H9 (cell line): ENCODE results near the gene DDX18. TPM values are rescaled to one million over a fixed set of nuclear protein-coding genes. Genes with fewer than 3 reads are reported as not detected.
A peak's percentile ranks its signal among the peaks of the same experiment; 100 is the strongest.

Experiments
- DNase-seq: peaks from one replicate; pipeline ENCODE4 v3.0.0-alpha.2; 2017
- H2AFZ ChIP-seq: one replicate; pipeline ENCODE4 v1.6.1; 2013; ENCODE audit warnings: mild to moderate bottlenecking, low read length, control low read depth, moderate library complexity
- H2AK5ac ChIP-seq: 2 replicates; pipeline ENCODE4 v1.6.1; 2013; ENCODE audit warnings: low read length, control low read depth, mixed read lengths; ENCODE audit not compliant: insufficient read length
- H2BK120ac ChIP-seq: one replicate; pipeline ENCODE4 v1.6.1; 2013; ENCODE audit warnings: low read depth, mild to moderate bottlenecking, low read length, control low read depth, inconsistent platforms; ENCODE audit not compliant: poor library complexity, severe bottlenecking
- H2BK12ac ChIP-seq: 2 replicates; pipeline ENCODE4 v1.6.1; 2013; ENCODE audit warnings: low read length, control low read depth, mixed read lengths, low read depth; ENCODE audit not compliant: insufficient read length
- H2BK15ac ChIP-seq: 2 replicates; pipeline ENCODE4 v1.6.1; 2013; ENCODE audit warnings: low read depth, low read length, control low read depth
- H2BK20ac ChIP-seq: one replicate; pipeline ENCODE4 v1.6.1; 2013; ENCODE audit warnings: low read depth, mild to moderate bottlenecking, low read length, control low read depth, inconsistent platforms; ENCODE audit not compliant: poor library complexity, severe bottlenecking
- H2BK5ac ChIP-seq: 2 replicates; pipeline ENCODE4 v1.6.1; 2013; ENCODE audit warnings: low read length, control low read depth, mixed read lengths; ENCODE audit not compliant: insufficient read length
- H3K14ac ChIP-seq: 2 replicates; pipeline ENCODE4 v1.6.1; 2013; ENCODE audit warnings: low read length, control low read depth; ENCODE audit not compliant: insufficient read depth
- H3K18ac ChIP-seq: 2 replicates; pipeline ENCODE4 v1.6.1; 2013; ENCODE audit warnings: low read depth, mild to moderate bottlenecking, mixed read lengths, low read length, control low read depth; ENCODE audit not compliant: insufficient read length
- H3K23ac ChIP-seq: 2 replicates; pipeline ENCODE4 v1.6.1; 2013; ENCODE audit warnings: low read length, control low read depth, mixed read lengths, low read depth; ENCODE audit not compliant: insufficient read length
- H3K23me2 ChIP-seq: 2 replicates; pipeline ENCODE4 v1.6.1; 2013; ENCODE audit warnings: low read depth, mild to moderate bottlenecking, mixed read lengths, low read length, control low read depth; ENCODE audit not compliant: insufficient read length, poor library complexity, severe bottlenecking
- H3K27ac ChIP-seq: 2 replicates; pipeline ENCODE4 v1.5.1; 2013; ENCODE audit warnings: low read length, control low read depth, mixed read lengths, low read depth; ENCODE audit not compliant: insufficient read length
- H3K27me3 ChIP-seq: 2 replicates; pipeline ENCODE4 v1.6.1; 2013; ENCODE audit warnings: low read length, control low read depth, inconsistent platforms; ENCODE audit not compliant: insufficient read depth
- H3K4ac ChIP-seq: 2 replicates; pipeline ENCODE4 v1.6.1; 2013; ENCODE audit warnings: low read depth, mild to moderate bottlenecking, control low read depth, inconsistent platforms, low read length, moderate library complexity
- H3K4me1 ChIP-seq: 2 replicates; pipeline ENCODE4 v1.6.1; 2013; ENCODE audit warnings: low read length, control low read depth, inconsistent platforms; ENCODE audit not compliant: insufficient read depth
- H3K4me2 ChIP-seq: 2 replicates; pipeline ENCODE4 v1.6.1; 2013; ENCODE audit warnings: low read length, control low read depth, mixed read lengths; ENCODE audit not compliant: insufficient read length, insufficient read depth
- H3K56ac ChIP-seq: 2 replicates; pipeline ENCODE4 v1.6.1; 2013; ENCODE audit warnings: low read depth, mild to moderate bottlenecking, mixed read lengths, low read length, control low read depth; ENCODE audit not compliant: insufficient read length
- H3K79me1 ChIP-seq: 2 replicates; pipeline ENCODE4 v1.6.1; 2013; ENCODE audit warnings: low read depth, mild to moderate bottlenecking, moderate library complexity, low read length, control low read depth, inconsistent platforms; ENCODE audit not compliant: insufficient read depth, poor library complexity, severe bottlenecking
- H3K79me2 ChIP-seq: 2 replicates; pipeline ENCODE4 v1.6.1; 2013; ENCODE audit warnings: low read length, control low read depth, inconsistent platforms; ENCODE audit not compliant: insufficient read depth
- H3K9ac ChIP-seq: 2 replicates; pipeline ENCODE4 v1.6.1; 2013; ENCODE audit warnings: low read length, control low read depth, mixed read lengths; ENCODE audit not compliant: insufficient read length; ENCODE audit errors: extremely low read depth
- H3K9me3 ChIP-seq: one replicate; pipeline ENCODE4 v1.6.1; 2013; ENCODE audit warnings: low read depth, low read length, inconsistent platforms; ENCODE audit not compliant: control insufficient read depth
- H3T11ph ChIP-seq: one replicate; pipeline ENCODE4 v1.6.1; 2013; ENCODE audit warnings: mild to moderate bottlenecking, low read length, control low read depth, inconsistent platforms
- H4K20me1 ChIP-seq: one replicate; pipeline ENCODE4 v1.6.1; 2013; ENCODE audit not compliant: control insufficient read depth, insufficient read length, insufficient read depth
- H4K5ac ChIP-seq: 2 replicates; pipeline ENCODE4 v1.6.1; 2013; ENCODE audit warnings: low read depth, mild to moderate bottlenecking, mixed read lengths, low read length, control low read depth; ENCODE audit not compliant: insufficient read length
- H4K8ac ChIP-seq: replicated peaks from 2 replicates; pipeline ENCODE4 v1.6.1; 2013; ENCODE audit warnings: low read length, control low read depth, mixed read lengths, low read depth; ENCODE audit not compliant: insufficient read length
- H4K91ac ChIP-seq: 2 replicates; pipeline ENCODE4 v1.6.1; 2013; ENCODE audit warnings: low read depth, mild to moderate bottlenecking, moderate library complexity, mixed read lengths, low read length, control low read depth; ENCODE audit not compliant: insufficient read length
- H3K27ac Mint-ChIP-seq, 3 experiments: 2 replicates in 2 of 3; 3 replicates in 1 of 3; pipeline ENCODE4 v1.8.0; 2020 to 2021; ENCODE audit warnings: mixed read lengths in 3 of 3, mild to moderate bottlenecking in 1 of 3, moderate library complexity in 1 of 3
- H3K27me3 Mint-ChIP-seq: 2 replicates; pipeline ENCODE4 v1.8.0; 2021; ENCODE audit warnings: low read depth, mild to moderate bottlenecking, moderate library complexity, mixed read lengths
- H3K36me3 Mint-ChIP-seq, 3 experiments: 2 replicates in 2 of 3; 3 replicates in 1 of 3; pipeline ENCODE4 v1.8.0; 2020 to 2021; ENCODE audit warnings: low read depth in 3 of 3, mixed read lengths in 3 of 3; ENCODE audit not compliant: insufficient read depth in 1 of 3
- H3K4me1 Mint-ChIP-seq, 2 experiments: 2 replicates each; pipeline ENCODE4 v1.8.0; 2020; ENCODE audit warnings: mixed read lengths in 2 of 2
- H3K4me3 Mint-ChIP-seq, 2 experiments: 2 replicates in 1 of 2; 3 replicates in 1 of 2; pipeline ENCODE4 v1.8.0; 2020 to 2021; ENCODE audit warnings: mild to moderate bottlenecking in 2 of 2, mixed read lengths in 2 of 2, moderate library complexity in 1 of 2
- H3K9me3 Mint-ChIP-seq, 2 experiments: 2 replicates in 1 of 2; 3 replicates in 1 of 2; pipeline ENCODE4 v1.8.0; 2020; ENCODE audit warnings: mild to moderate bottlenecking in 2 of 2, mixed read lengths in 2 of 2, moderate library complexity in 1 of 2
- WGBS: extraction: QIAGEN DNeasy Blood & Tissue Kit; methylation state at CpG from one replicate; pipeline ENCODE4 v1.1.7; 2013; ENCODE audit warnings: missing lambda C conversion rate, low lambda C conversion rate, mixed read lengths; ENCODE audit not compliant: insufficient read length; ENCODE audit errors: extremely low coverage; 5-methylcytosine and 5-hydroxymethylcytosine counted together
- total RNA-seq: library from RNA; stranded (reverse); gene quantifications from 2 replicates; pipeline ENCODE4 v1.2.1, GENCODE V29; 2021
- TF ChIP-seq, protein P1 (sequence below): fragments of 200-600 bp; sonication (generic); conservative IDR thresholded peaks from 3 replicates; pipeline ENCODE4 v1.8.0; 2021; ENCODE audit warnings: antibody characterized with exemption, mild to moderate bottlenecking

The DDX18 gene
- total RNA-seq, 1 experiment from 2014 or later: 115 TPM

DNA sequence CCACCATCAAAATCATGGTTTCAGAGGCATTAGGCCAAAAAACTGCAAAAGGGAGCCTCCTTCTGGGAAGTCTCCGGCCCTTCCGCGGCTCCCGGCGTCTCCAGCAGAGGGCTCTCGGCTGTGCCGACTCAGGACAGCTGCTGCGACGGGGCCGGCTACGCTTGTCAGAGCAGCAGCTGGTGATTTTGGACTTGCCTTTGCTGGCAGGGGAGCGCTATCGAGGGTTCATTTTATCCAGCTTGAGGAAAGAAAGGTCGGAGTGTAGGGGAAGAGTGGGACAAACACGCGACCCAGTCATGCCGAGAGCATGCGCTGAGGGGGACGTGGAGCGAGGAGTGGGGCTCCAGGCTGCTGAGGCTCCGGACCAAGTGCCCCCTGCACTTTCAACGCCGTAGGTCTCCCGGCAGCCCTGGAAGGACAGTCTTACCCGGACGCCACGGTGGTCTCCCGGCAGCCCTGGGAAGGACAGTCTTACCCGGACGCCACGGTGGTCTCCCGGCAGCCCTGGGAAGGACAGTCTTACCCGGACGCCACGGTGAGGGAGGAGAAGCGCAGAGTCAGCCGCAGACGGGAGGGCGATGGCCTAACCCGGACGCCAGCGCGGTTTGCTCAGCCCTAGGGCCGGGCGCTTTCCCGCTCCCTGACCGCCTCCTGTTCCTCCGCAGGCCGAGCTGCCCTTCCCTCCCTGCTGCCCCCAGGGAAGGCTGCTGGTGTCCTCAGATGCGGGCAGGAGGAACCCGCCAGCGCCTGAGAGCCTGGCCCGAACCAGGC lies 21.7 kb downstream of the DDX18 start:
- H3K56ac ChIP-seq: no peak overlapping the region
- H3K9me3 Mint-ChIP-seq: no peaks in the 10 kb centered on the region
- peak overlapping the region; percentile 9; the same call in 1 of the 2 replicates for H3K14ac ChIP-seq
- no peak overlapping the region for H4K91ac ChIP-seq
- no peaks in the 10 kb centered on the region for H3K79me1 ChIP-seq
- DNase-seq: peak; percentile 88
- H3K27ac ChIP-seq: no peak overlapping the region
- H3K9ac ChIP-seq: no peak overlapping the region
- no peaks in the 10 kb centered on the region for H3K79me2 ChIP-seq
- H3T11ph ChIP-seq: no peak overlapping the region
- H3K18ac ChIP-seq: no peak overlapping the region
- no peak overlapping the region for H2AFZ ChIP-seq
- H3K4me3 Mint-ChIP-seq: peak overlapping the region; percentile 64 to 70
- H2BK120ac ChIP-seq: no peak overlapping the region
- peaks cover 13 to 30% (median 13%) of the 10 kb centered on the region in 3 experiments for H3K36me3 Mint-ChIP-seq
- no peak overlapping the region for H2BK5ac ChIP-seq
- H3K4ac ChIP-seq: no peak overlapping the region
- no peak overlapping the region for H2BK12ac ChIP-seq
- H4K5ac ChIP-seq: no peak overlapping the region
- no peak overlapping the region for H2BK20ac ChIP-seq
- H2AK5ac ChIP-seq: no peak overlapping the region
- peaks cover 3% of the 10 kb centered on the region for H3K27me3 Mint-ChIP-seq
- no CpG with 5 or more reads among the region's 53 CpGs for WGBS
- H2BK15ac ChIP-seq: no peak overlapping the region
- peaks cover 2 to 8% of the 10 kb centered on the region in 2 experiments; a peak in 3 of 4 replicates for H3K4me1 Mint-ChIP-seq
- no peak overlapping the region for H4K8ac ChIP-seq
- no peaks in the 10 kb centered on the region for H3K9me3 ChIP-seq
- no peaks in the 10 kb centered on the region for H4K20me1 ChIP-seq
- H3K23me2 ChIP-seq: peaks cover 4% of the 10 kb centered on the region
- TF ChIP-seq, protein P1, sequence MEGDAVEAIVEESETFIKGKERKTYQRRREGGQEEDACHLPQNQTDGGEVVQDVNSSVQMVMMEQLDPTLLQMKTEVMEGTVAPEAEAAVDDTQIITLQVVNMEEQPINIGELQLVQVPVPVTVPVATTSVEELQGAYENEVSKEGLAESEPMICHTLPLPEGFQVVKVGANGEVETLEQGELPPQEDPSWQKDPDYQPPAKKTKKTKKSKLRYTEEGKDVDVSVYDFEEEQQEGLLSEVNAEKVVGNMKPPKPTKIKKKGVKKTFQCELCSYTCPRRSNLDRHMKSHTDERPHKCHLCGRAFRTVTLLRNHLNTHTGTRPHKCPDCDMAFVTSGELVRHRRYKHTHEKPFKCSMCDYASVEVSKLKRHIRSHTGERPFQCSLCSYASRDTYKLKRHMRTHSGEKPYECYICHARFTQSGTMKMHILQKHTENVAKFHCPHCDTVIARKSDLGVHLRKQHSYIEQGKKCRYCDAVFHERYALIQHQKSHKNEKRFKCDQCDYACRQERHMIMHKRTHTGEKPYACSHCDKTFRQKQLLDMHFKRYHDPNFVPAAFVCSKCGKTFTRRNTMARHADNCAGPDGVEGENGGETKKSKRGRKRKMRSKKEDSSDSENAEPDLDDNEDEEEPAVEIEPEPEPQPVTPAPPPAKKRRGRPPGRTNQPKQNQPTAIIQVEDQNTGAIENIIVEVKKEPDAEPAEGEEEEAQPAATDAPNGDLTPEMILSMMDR: peak; percentile 90
- H3K27me3 ChIP-seq: no peaks in the 10 kb centered on the region
- no peak overlapping the region for H3K23ac ChIP-seq
- H3K4me1 ChIP-seq: no peaks in the 10 kb centered on the region
- H3K4me2 ChIP-seq: peak overlapping the region; percentile 82
- H3K27ac Mint-ChIP-seq: no peak overlapping the region
